ENCODE results near the gene GABPB2. TPM values are rescaled to one million over a fixed set of nuclear protein-coding genes. Genes with fewer than 3 reads are reported as not detected.
A peak's percentile ranks its signal among the peaks of the same experiment; 100 is the strongest.
"Not testable (repeated sequence)": the region's sequence is repeated elsewhere in the genome, so short reads cannot be mapped to it uniquely, and the experiment has no call there.

GABPB2 gene
- total RNA-seq, 1 experiment from 2014 or later = 4.7 TPM

GRCh38 chr1:151060007-151060656 lies 10.4 kb upstream of the GABPB2 start, which contains the start of gene MLLT11:
Gene MLLT11, plus strand, starts transcription at chr1:151060397. Its CDS starts 6,828 bp downstream, at chr1:151067225.
- peak; percentile 91 for DNase-seq (ENCODE audit: low spot score)

DNA sequence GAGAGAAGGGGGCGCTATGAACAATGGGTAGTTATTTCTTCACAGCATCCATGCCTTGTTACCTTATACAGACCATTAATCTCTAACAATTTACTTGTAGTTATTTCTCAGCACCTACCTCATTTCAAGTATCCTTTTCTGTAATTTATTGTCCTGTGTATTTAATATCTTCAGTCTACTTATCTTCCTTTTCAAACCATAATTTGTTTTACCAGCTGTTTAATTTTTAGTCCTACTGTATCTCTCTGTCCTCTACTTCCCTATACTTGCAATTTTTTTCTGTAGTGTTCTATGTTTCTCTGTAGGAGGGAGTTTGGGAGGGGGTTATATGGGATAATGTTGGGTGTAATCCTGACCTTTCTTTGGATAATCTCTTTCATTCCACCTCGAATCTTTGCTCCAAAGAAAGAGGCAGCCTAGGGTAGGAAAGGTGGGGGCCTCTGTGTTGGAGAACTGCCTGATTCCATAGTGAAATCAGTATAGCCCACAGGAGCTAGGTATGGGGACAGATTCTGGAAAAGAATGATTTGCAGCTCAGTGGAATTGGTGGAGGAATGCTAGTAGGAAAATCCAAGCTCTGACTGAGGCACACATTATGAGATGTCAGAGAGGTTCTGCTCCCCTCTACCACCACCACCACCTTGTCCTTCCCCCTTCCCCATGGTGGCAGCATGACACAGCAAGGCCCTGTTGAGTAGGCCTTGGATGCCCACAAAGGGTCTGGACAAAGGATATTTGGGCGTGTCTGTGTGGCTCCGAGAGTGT lies 9.7 kb upstream of the GABPB2 start:
- DNase-seq (ENCODE audit: low spot score) = peak; percentile 74

GRCh38 chr1:151061704-151062103 lies 8.9 kb upstream of the GABPB2 start:
- DNase-seq (ENCODE audit: low spot score) = no peak

- peak; percentile 94 for DNase-seq (ENCODE audit: low spot score)
Observed at GRCh38 chr1:151062741-151063371, 7.7 kb upstream of the GABPB2 start.

DNA sequence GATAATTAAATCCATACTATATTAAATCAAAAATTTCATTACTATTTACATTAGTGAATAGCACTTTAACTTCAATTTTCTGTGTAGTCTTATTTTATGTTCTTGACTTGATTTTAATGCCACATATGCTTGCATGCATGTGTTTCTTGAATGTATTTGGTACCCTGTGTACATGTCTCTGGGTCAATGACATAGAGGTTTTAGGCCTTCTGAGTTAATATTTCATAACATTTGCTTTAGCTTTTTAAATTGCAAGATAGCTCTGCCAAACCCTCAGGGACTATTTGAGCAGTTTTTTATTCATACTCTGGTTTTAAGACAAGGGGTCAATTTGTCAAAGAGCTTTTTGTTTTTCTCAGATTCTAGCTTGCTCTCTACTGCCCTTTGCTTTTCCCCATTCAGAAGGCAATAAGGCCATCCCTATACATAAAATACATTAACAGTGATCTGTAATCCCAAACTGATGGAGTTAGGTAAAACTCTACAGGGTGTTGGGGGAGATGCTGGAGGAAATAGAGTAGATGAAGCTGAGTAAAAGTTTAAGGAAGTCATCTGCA lies 5.4 kb upstream of the GABPB2 start:
- DNase-seq (ENCODE audit: low spot score) = no peak

GRCh38 chr1:151067185-151067584 lies 3.4 kb upstream of the GABPB2 start:
- no peak for DNase-seq (ENCODE audit: low spot score)

DNA sequence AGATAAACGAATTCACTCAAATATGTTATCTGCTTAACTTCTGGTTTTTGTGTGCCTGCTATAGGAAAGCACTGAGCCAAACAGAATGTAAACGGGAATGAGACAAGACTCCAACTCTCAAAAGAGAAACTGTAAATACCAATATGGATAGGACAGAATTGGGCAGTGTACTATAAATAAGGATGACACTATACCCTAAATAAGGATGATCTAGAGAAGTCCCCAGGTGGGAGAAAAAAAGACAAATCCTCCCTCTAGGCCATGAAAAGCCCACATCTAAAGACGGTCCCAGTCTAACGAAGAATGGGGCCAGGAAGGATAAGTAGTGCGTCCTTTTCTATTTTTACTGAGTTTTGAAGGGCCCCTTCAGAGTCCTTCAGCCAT lies 1.5 kb upstream of the GABPB2 start:
- no peak for DNase-seq (ENCODE audit: low spot score)

DNA sequence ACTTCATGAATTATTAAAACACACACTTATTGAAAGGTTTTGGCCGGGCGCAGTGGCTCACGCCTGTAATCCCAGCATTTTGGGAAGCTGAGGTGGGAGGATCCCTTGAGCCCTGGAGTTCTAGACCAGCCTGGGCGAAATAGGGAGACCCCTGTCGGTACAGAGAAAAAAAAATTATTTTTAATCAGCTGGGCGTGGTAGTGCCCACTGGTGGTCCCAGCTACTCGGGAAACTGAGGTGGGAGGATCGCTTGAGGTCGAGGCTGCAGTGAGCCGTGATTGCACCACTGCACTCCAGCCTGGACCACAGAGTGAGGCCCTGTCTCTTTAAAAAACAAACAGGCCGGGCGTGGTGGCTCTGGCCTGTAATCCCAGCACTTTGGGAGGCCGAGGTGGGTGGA lies 1.7 kb downstream of the GABPB2 start:
- no peak for DNase-seq (ENCODE audit: low spot score)

DNA sequence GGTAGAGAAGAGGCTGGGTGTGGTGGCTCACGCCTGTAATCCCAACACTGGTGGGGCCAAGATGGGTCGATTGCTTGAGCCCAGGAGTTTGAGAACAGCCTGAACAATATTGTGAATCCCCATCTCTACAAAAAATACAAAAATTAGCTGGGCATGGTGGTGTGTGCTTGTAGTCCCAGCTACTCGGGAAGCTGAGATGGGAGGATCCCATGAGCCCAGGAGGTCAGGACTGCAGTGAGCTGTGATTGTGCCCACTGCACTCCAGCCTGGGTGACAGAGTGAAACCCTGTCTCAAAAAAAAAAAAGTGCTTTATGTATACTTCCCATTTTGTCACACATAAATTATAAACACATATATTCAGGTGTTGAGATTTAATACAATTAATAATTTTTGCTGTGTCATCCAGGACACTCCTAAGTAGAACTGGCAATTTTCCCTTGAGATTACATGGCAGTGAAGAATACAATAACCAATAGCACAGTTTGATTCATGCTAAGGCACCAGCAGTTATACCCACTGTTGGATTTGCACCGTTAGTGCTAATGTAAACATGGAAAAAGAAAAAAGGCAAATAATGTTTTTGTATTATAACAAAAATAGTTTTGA lies 15.5 kb downstream of the GABPB2 start:
- no peak for DNase-seq (ENCODE audit: low spot score)

GRCh38 chr1:151097426-151097825 lies 26.9 kb downstream of the GABPB2 start:
- DNase-seq (ENCODE audit: low spot score) = not testable (repeated sequence)

DNA sequence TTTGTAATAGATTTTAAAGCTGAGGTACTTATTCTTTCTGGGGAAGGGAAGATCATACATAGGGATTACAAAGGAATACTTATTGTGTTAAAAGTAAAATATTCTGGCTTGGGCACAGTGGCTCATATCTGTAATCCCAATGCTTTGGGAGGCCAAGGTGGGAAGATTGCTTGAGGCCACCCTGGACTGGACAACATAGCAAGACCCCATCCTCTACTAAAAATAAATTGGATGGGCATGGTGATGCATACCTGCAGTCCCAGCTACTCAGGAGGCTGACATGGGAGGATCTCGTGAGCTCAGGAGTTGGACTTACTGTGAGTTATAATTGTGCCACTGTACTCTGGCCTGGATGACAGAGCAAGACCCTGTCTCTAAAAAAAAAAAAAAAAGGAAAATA lies 27.6 kb downstream of the GABPB2 start:
- DNase-seq (ENCODE audit: low spot score) = no peak

- DNase-seq (ENCODE audit: low spot score) = no peak
Observed at GRCh38 chr1:151104630-151105029, 34.1 kb downstream of the GABPB2 start.

DNA sequence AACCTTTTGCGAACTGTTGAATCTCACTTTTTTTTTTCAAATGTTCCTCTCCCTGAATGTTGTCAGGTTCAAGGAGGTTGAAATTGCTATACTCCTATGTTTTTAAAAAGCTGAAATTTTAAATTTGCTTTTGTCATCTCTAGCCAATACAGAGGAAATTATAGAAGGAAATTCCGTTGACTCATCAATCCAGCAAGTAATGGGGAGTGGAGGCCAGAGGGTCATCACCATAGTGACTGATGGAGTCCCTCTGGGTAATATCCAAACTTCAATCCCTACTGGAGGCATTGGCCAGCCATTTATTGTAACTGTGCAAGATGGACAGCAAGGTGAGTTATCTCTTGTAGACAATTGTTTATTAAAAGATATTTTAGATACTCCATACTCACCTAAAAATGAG lies 36.3 kb downstream of the GABPB2 start:
- peak; percentile 32 for DNase-seq (ENCODE audit: low spot score)

GRCh38 chr1:151108331-151108730 lies 37.8 kb downstream of the GABPB2 start:
- no peak for DNase-seq (ENCODE audit: low spot score)

GRCh38 chr1:151113877-151114276 lies 43.3 kb downstream of the GABPB2 start:
- no peak for DNase-seq (ENCODE audit: low spot score)

DNA sequence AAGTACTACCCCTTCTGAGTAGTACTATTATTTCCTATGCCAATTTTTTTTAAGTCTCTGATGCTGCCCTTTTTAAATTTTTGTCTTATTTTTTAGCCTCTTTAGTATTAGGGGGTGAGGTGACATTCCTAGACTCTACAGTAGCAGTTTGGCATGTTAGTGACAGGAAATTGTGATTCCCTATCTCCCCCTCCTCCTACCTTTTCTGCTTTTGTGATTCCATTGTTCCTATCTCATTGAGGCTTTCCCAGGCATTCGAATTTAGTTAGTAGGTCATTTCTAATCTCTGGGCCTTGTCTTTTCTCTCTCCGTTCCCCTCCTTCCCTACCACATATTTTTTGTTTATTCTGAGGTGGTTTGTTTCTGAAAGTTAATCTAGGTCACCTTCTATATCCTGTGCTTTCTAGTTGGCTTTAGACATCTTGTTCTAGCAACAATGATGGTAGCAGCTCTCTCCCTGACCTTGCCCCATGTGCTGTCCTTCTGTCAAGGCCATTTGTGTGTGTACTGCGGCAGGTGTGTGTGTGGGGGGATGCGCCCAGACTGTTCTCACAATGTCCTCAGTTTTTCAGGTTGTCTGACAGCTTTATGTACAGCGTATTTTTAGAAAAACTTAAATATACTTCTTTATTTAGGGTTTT lies 54.3 kb downstream of the GABPB2 start:
- DNase-seq (ENCODE audit: low spot score) = no peak

DNA sequence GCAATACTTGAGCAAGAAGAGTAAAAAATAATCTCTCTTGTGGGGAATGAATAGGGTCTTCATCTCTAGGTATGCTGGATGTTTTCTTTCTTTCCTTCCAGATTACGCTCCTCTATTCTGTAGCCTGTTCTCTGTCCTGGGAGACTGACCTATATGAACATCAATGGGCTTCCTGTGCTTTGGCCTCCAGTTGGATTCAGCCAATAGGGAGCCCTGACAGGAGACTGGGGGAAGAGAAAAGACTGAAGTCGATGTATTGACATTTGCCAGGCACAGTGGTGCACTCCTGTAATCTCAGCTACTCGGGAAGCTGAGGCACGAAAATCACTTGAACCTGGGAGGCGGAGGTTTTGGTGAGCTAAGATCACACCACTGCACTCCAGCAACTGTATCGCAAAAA lies 58.2 kb downstream of the GABPB2 start:
- no peak for DNase-seq (ENCODE audit: low spot score)

DNA sequence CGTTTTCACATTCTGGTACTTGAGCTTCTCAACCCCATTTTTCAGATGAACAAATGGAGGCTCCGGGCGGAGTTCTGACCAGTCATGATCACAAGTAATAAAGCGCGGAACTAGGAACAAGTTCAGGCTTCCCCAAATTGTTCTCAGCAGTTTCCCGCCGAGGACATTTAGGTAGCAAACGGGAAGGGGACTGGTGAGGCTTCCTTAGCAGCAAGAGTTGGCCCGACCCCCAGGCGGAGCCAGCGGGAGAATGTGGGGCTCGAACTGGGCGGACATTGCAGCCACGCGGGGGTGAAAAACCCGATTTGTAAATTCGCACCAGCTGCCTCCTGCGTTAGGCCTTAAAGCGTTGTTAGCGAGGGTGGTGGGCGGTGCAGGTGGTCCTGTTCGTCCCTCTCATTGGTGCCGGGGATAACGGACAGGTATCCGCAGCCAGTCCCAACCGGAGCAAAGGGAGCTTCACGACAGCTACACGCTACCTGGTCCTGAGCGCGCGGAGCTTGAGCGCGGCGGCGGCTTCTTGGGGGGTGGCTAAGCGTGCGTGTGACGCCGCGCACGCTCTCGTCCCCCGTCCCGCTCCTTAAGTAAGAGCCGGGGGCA lies 60.5 kb downstream of the GABPB2 start:
- DNase-seq (ENCODE audit: low spot score) = no peak

DNA sequence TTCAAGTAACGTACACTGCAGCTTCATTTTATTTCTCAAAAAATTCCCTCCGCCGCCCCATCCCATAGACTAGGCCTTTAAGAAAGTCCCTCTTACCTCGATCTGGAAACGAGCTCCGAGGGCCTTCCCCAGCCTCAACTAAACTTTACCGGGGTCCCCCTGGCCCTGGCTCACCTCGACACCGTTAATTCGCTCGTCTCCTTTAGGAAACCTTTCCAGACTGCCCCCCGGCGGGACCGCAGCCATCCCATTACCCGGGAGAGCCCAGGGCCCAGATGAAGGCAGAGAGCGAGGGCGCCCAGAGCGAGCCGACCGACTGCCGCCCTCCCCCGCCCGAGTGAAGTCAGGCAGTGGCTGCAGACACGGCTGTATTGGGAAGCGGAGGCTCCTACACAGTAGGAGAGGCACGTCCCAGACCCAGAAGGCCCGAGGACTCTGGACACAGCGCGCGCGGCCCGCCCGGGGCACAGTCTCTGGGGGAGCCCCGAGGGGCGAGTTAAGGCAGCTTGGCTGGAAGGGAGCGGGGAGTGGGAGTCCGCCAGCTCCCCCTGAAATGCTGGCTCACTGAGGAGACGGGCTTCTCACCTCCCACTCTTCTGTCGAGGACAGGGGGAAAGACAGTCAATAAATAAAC lies 61.3 kb downstream of the GABPB2 start:
- DNase-seq (ENCODE audit: low spot score) = no peak

GRCh38 chr1:151132335-151133017 lies 61.9 kb downstream of the GABPB2 start:
- DNase-seq (ENCODE audit: low spot score) = no peak

Measured in A172 (cell line).